GM18511 (cell line): ENCODE data around the gene ZBTB33.

Source experiments
- ATAC-seq: cut with Tn5 transposase; IDR thresholded peaks from one replicate; pipeline ENCODE4 v1.9.1; 2021; ENCODE audit warnings: mild to moderate bottlenecking, moderate library complexity; ENCODE audit not compliant: unreplicated experiment

The ZBTB33 gene

GRCh38 chrX:120304256-120304655, 53.6 kb downstream of the ZBTB33 start:
- peak; percentile 33 for ATAC-seq

GRCh38 chrX:120305531-120306141, 55.0 kb downstream of the ZBTB33 start:
- no peak for ATAC-seq

GRCh38 chrX:120306630-120307029, 56.0 kb downstream of the ZBTB33 start:
- ATAC-seq, result no peak
